ENCODE results near the gene SAMHD1.
"Not testable (repeated sequence)": the region's sequence is repeated elsewhere in the genome, so short reads cannot be mapped to it uniquely, and the experiment has no call there.

SAMHD1 gene

GRCh38 chr20:36850759-36851158, 100.7 kb downstream of the SAMHD1 start:
- DNase-seq = no peak

DNA sequence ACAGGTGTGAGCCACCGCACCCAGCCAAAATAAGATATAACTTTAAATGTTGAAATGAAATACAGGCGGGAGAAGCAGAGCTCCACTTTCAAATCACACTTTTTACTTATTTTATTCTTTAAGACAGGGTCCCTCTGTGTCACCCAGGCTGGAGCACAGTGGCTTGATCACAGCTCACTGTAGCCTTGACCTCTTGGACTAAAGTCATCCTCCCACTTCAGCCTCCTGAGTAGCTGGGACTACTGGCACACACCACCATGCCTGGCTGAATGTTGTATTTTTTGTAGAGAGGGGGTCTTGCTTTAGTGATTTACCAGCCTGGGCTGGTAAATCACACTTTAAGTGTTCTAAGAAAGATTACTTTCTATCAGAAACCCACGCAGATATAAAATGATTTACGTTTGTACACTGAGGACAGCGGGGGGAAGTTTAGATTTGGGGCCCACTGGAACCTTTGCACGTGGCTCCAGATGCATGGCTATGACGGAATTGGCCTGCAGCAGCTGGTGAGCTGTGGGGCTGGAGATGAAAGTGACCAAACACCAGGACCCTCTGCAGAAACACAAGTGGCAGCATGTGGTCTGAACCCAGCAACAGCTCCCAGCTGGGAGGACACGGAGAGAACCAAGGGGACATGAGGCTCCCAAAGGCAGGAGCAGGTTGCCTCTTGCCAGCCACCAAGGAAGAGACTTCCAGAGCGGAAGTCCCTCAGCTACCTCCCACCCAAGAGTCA, 102.0 kb downstream of the SAMHD1 start:
- DNase-seq = no peak

DNA sequence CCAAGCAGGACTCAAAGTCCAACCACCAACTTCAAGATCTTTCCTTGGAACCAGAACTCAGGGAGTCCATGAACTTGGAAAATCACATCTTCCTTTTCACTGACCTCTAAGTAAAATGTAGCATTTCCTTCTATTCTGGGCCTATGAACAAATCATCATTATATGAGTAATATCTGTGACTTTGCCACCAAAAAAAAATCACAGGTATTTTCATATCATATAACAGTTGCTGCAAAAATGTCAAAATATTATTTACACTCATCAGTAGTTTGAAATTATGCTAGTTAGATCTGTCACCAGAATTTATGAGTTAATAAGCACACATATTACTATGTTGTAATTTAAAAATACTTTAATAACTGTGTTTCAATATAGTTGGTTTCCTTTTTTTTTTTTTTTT, 102.8 kb downstream of the SAMHD1 start:
- DNase-seq = no peak

DNA sequence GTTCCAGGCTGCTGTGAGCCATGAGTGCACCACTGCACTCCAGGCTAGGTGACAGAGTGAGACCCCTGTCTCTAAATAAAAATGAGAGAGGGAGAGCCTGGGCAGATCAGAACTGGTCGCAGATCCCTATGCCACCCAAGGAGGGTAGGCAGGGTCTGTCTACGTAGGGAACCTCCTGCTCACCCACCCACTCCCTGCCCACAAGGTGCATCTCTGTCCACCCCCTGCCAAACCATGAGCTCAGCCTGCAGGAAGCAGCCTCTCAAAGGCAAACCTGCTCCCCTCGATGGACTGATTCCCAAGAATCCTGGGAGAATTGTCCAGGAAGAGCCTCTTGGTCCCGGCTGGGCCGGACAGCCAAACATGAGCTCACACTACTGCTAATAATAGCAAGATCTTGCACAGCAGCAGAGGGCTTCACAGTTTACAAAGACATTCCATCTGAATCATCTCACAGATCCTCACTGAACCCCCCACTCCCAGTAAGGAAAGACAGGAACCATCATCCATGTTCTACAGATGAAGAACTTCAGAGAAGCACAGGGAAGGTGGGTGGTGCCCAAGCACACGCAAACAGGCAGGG, 103.3 kb downstream of the SAMHD1 start:
- no peak for DNase-seq

- DNase-seq = no peak
Observed at GRCh38 chr20:36847710-36848040, 103.8 kb downstream of the SAMHD1 start.

DNA sequence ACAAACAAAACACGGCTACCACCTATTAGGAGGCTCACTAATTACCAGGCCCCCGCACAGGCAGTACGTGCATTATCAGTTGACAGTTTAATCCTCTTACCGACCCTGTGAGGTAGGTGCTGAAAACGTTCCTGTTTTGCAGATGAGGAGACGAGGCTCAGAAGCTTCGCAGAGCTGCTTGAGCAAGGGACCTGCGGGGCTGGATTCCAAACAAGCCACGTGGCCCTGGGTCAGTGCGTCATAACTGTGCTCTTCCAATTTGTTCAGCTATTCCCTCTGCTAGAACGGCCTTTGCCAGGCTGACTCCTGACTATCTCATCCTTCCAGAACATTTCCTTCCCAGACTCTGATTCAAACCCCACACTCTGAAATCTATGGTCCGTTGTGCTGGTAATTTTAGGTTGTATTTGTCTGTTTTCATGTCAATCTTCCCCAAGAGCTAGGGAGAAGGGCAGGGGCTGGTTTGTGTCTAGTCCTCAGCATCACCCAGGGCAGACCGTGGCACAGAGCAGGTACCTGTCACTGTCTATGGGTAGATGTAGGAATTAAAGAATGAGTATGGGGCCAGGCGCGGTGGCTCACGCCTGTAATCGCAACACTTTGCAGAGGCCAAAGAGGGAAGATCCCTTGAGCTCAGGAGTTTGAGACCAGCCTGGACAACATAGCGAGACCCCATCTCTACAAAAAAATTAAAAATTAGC, 104.3 kb downstream of the SAMHD1 start:
- DNase-seq = no peak

- DNase-seq = no peak
Observed at GRCh38 chr20:36845288-36845971, 106.1 kb downstream of the SAMHD1 start.

DNA sequence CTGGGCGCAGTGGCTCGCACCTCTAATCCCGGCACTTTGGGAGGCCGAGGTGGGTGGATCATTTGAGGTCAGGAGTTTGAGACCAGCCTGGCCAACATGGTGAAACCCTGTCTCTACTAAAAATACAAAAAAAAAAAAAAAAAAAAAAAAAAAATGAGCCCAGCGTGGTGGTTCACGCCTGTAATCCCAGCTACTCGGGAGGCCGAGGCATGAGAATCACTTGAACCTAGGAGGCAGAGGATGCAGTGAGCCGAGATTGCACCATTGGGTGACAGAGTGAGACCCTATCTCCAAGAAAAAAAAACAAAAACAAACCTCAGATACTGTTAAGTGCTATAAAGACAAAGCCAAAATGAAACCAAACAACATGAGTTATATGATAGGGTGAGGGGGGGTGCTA, 110.5 kb downstream of the SAMHD1 start:
- not testable (repeated sequence) for DNase-seq
